OCI-LY7 (cell line): ENCODE data around the gene SMIM21. TPM values are rescaled to one million over a fixed set of nuclear protein-coding genes. Genes with fewer than 3 reads are reported as not detected.

Source experiments
- BruUV-seq: library from RNA; stranded (reverse); fragments of 400-500 nt; replicated peaks from 2 replicates; lab custom pipeline; 2021; lab: Mats Ljungman, UMichigan
- CTCF ChIA-PET: fragments of 300-600 bp; sonication (Branson Sonifier 250); formaldehyde crosslinking; loops from one replicate; lab custom pipeline; 2022; ENCODE audit warnings: antibody characterized with exemption; ENCODE audit not compliant: unreplicated experiment; lab: Charles Lee
- POLR2A ChIA-PET: fragments of 300-600 bp; sonication (Branson Sonifier 250); formaldehyde crosslinking; loops from one replicate; lab custom pipeline; 2022; ENCODE audit warnings: antibody characterized with exemption; lab: Charles Lee
- DNase-seq: peaks from one replicate; pipeline ENCODE4 v3.0.0-alpha.2; 2015; ENCODE audit warnings: low spot score
- H2AFZ ChIP-seq: fragments of 200-600 bp; sonication (generic), shearing (Covaris generic); 2 replicates; pipeline ENCODE4 v1.6.1; 2014; ENCODE audit warnings: mild to moderate bottlenecking, antibody characterized with exemption, low read length, moderate library complexity
- H3K27ac ChIP-seq: fragments of 200-600 bp; sonication (generic); 2 replicates; pipeline ENCODE4 v1.5.1; 2014; ENCODE audit warnings: mixed run types, low read depth, mild to moderate bottlenecking, moderate library complexity, low read length, inconsistent platforms; ENCODE audit not compliant: poor library complexity, severe bottlenecking
- H3K36me3 ChIP-seq: fragments of 200-600 bp; sonication (generic); 2 replicates; pipeline ENCODE4 v1.6.1; 2014; ENCODE audit warnings: mild to moderate bottlenecking, antibody characterized with exemption, low read length, moderate library complexity, mixed read lengths; ENCODE audit not compliant: insufficient read depth
- H3K4me1 ChIP-seq: fragments of 200-600 bp; sonication (generic); 2 replicates; pipeline ENCODE4 v1.5.1; 2014; ENCODE audit warnings: mild to moderate bottlenecking, low read length; ENCODE audit not compliant: insufficient read depth, poor library complexity, severe bottlenecking
- H3K4me2 ChIP-seq: fragments of 200-600 bp; sonication (generic); 2 replicates; pipeline ENCODE4 v1.6.1; 2014; ENCODE audit warnings: mild to moderate bottlenecking, low read length
- H3K4me3 ChIP-seq: fragments of 200-600 bp; sonication (generic); 2 replicates; pipeline ENCODE4 v1.5.1; 2014; ENCODE audit warnings: mild to moderate bottlenecking, low read depth, low read length; ENCODE audit not compliant: poor library complexity, severe bottlenecking
- H3K79me2 ChIP-seq: fragments of 200-600 bp; sonication (generic); 2 replicates; pipeline ENCODE4 v1.6.1; 2016; ENCODE audit warnings: low read depth, mild to moderate bottlenecking, low read length, moderate library complexity, mixed read lengths; ENCODE audit not compliant: insufficient read depth
- H3K9me2 ChIP-seq: fragments of 200-600 bp; sonication (generic); 2 replicates; pipeline ENCODE4 v1.6.1; 2016; ENCODE audit warnings: mild to moderate bottlenecking, low read length, mixed read lengths; ENCODE audit not compliant: insufficient read depth
- H3K9me3 ChIP-seq: fragments of 200-600 bp; sonication (generic); 2 replicates; pipeline ENCODE4 v1.6.1; 2014; ENCODE audit warnings: mild to moderate bottlenecking, mixed run types, low read length, mixed read lengths
- H4K20me1 ChIP-seq: fragments of 200-600 bp; sonication (generic); 2 replicates; pipeline ENCODE4 v1.6.1; 2014; ENCODE audit warnings: mild to moderate bottlenecking, antibody characterized with exemption, low read length, moderate library complexity, mixed read lengths; ENCODE audit not compliant: insufficient read depth
- CTCF ChIP-seq: fragments of 200-600 bp; sonication (generic); conservative IDR thresholded peaks from 2 replicates; pipeline ENCODE4 v1.5.1; 2014; ENCODE audit warnings: mild to moderate bottlenecking, antibody characterized with exemption, low read length, moderate library complexity, mixed read lengths
- EZH2phosphoT487 ChIP-seq: fragments of 200-600 bp; sonication (generic); IDR thresholded peaks from 2 replicates; pipeline ENCODE4 v1.6.1; 2018; ENCODE audit warnings: low read depth, borderline replicate concordance, mild to moderate bottlenecking, mixed run types, antibody characterized with exemption, low read length, moderate library complexity, mixed read lengths
- intact Hi-C: fragments of 100-400 bp; cut with micrococcal nuclease; formaldehyde crosslinking; loops from one replicate; pipeline ENCODE4 v1.10.0; 2022; ENCODE audit not compliant: unreplicated experiment
- total RNA-seq, 2 experiments: library from RNA; depleted of rRNA in 1 of 2; stranded (reverse); fragments of >200 nt in 1 of 2; shearing (Covaris generic) in 1 of 2; gene quantifications; 2 replicates each; pipeline ENCODE4 v1.2.3, GENCODE V29; 2014 to 2022

Gene SMIM21
- total RNA-seq, 2 experiments from 2014 or later: not detected

GRCh38 chr18:75375341-75375740 is 52.2 kb downstream of the SMIM21 start:
- H3K4me2 ChIP-seq: no peak overlapping the region
- TF ChIP-seq CTCF (no peak), EZH2phosphoT487 (no peak)
- no peaks in the 10 kb centered on the region for H3K79me2 ChIP-seq
- intact Hi-C loops: no loop called here
- CTCF ChIA-PET: no interaction called here
- BruUV-seq: no TSS peak
- no peak for DNase-seq
- no peak overlapping the region for H3K4me3 ChIP-seq
- no peaks in the 10 kb centered on the region for H4K20me1 ChIP-seq
- POLR2A ChIA-PET: interaction anchor here (0.6 kb wide), 1 partner anchor 30 kb away, joined by 3 read pairs; no protein-coding TSS in a partner anchor
- H3K4me1 ChIP-seq: no peaks in the 10 kb centered on the region
- H3K27ac ChIP-seq: no peak overlapping the region
- H3K36me3 ChIP-seq: no peaks in the 10 kb centered on the region
- no peak overlapping the region for H2AFZ ChIP-seq
- H3K9me3 ChIP-seq: no peaks in the 10 kb centered on the region
- no peaks in the 10 kb centered on the region for H3K9me2 ChIP-seq

GRCh38 chr18:75374466-75374865 is 53.0 kb downstream of the SMIM21 start:
- intact Hi-C loops: no loop called here
- no peak overlapping the region for H3K4me3 ChIP-seq
- no peaks in the 10 kb centered on the region for H3K36me3 ChIP-seq
- no peaks in the 10 kb centered on the region for H3K9me3 ChIP-seq
- H3K4me2 ChIP-seq: no peak overlapping the region
- no peak for DNase-seq
- TF ChIP-seq EZH2phosphoT487 (no peak), CTCF (no peak)
- BruUV-seq: no TSS peak
- no peaks in the 10 kb centered on the region for H3K9me2 ChIP-seq
- no peak overlapping the region for H2AFZ ChIP-seq
- no peaks in the 10 kb centered on the region for H4K20me1 ChIP-seq
- CTCF ChIA-PET: no interaction called here
- H3K27ac ChIP-seq: no peak overlapping the region
- POLR2A ChIA-PET: no interaction called here
- H3K4me1 ChIP-seq: no peaks in the 10 kb centered on the region
- no peaks in the 10 kb centered on the region for H3K79me2 ChIP-seq

- Histone ChIP-seq H2AFZ (no peak overlapping the region), H3K4me1 (no peaks in the 10 kb centered on the region), H3K79me2 (no peaks in the 10 kb centered on the region), H3K27ac (no peak overlapping the region), H3K36me3 (no peaks in the 10 kb centered on the region), H3K4me3 (no peak overlapping the region), H3K9me3 (no peaks in the 10 kb centered on the region), H4K20me1 (no peaks in the 10 kb centered on the region), H3K9me2 (no peaks in the 10 kb centered on the region), H3K4me2 (no peak overlapping the region)
- no TSS peak for BruUV-seq
- ChIA-PET POLR2A (no interaction called here), CTCF (no interaction called here)
- intact Hi-C loops: no loop called here
- peak; percentile 2 for DNase-seq
- no peak for TF ChIP-seq EZH2phosphoT487
- no peak for TF ChIP-seq CTCF
These were observed 58.3 kb downstream of the SMIM21 start for GRCh38 chr18:75369026-75369721.
